ENCODE data around the gene NFIX. TPM values are rescaled to one million over a fixed set of nuclear protein-coding genes. Genes with fewer than 3 reads are reported as not detected.

The NFIX gene
- total RNA-seq, 1 experiment from 2014 or later = 69.7 TPM

GRCh38 chr19:12979974-12980373 lies 15.3 kb upstream of the NFIX start:
- Histone ChIP-seq H3K9me3 (ENCODE audit: low read depth, low read length, poor library complexity, severe bottlenecking) (no peaks in the 10 kb centered on the region), H3K36me3 (ENCODE audit: insufficient read depth, low read length, poor library complexity, severe bottlenecking) (no peaks in the 10 kb centered on the region), H3K27me3 (replicated peaks; ENCODE audit: insufficient read depth, low read depth, low read length, poor library complexity) (no peaks in the 10 kb centered on the region), H3K27ac (ENCODE audit: low read depth, low read length, poor library complexity, severe bottlenecking) (no peak overlapping the region), H3K4me3 (ENCODE audit: low read depth, low read length, poor library complexity, severe bottlenecking) (no peak overlapping the region), H3K4me1 (ENCODE audit: insufficient read depth, low read length, poor library complexity, severe bottlenecking) (peaks cover 6% of the 10 kb centered on the region)
- no TSS peak for BruUV-seq (replicated peaks)
- POLR2A ChIA-PET (ENCODE audit: low non-redundant PET) = interaction anchor here (0.6 kb wide), 1 partner anchor 43 kb away, joined by 3 read pairs; no protein-coding TSS in a partner anchor
- CTCF ChIA-PET = interaction anchor here (0.7 kb wide), 1 partner anchor 125 kb away, joined by 4 read pairs; no protein-coding TSS in a partner anchor
- intact Hi-C loops (cut with micrococcal nuclease; ENCODE audit: unreplicated experiment) = loop anchor here (5.0 to 10.0 kb wide), 3 partner anchors 282 to 615 kb away; no protein-coding TSS in a partner anchor
- TF ChIP-seq EZH2 (IDR thresholded peaks at IDR 0.05; ENCODE audit: borderline replicate concordance, low read depth, low read length, poor library complexity, severe bottlenecking) = no peak
- TF ChIP-seq CTCF (conservative IDR thresholded peaks at IDR 0.05; ENCODE audit: low read depth, low read length) = no peak
- DNase-seq (ENCODE audit: low spot score) = no peak

DNA sequence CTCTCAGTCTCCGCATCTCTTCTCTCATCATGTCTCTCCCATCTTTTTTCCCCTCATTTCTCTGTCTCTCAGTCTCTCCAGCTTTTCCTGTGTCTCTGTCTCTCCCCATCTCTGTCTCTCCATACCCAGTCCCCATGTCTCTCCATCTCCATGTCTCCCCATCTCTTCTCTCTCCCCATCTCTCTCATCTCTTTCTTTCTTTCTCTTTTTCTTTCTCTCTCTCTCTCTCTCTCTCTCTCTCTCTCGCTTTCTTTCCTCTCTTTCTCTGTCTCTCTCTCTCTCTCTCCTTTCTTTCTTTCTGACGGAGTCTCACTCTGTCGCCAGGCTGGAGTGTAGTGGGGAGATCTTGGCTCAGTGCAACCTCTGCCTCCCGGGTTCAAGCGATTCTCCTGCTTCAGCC lies 12.6 kb upstream of the NFIX start:
- intact Hi-C loops (cut with micrococcal nuclease; ENCODE audit: unreplicated experiment) = loop anchor here (1.0 kb wide), 2 partner anchors 79 to 111 kb away; no protein-coding TSS in a partner anchor
- BruUV-seq (replicated peaks) = no TSS peak
- no peaks in the 10 kb centered on the region for H3K36me3 ChIP-seq (ENCODE audit: insufficient read depth, low read length, poor library complexity, severe bottlenecking)
- H3K4me1 ChIP-seq (ENCODE audit: insufficient read depth, low read length, poor library complexity, severe bottlenecking) = peaks cover 6% of the 10 kb centered on the region
- TF ChIP-seq CTCF (conservative IDR thresholded peaks at IDR 0.05; ENCODE audit: low read depth, low read length) (no peak), EZH2 (IDR thresholded peaks at IDR 0.05; ENCODE audit: borderline replicate concordance, low read depth, low read length, poor library complexity, severe bottlenecking) (no peak)
- H3K27me3 ChIP-seq (replicated peaks; ENCODE audit: insufficient read depth, low read depth, low read length, poor library complexity) = no peaks in the 10 kb centered on the region
- H3K4me3 ChIP-seq (ENCODE audit: low read depth, low read length, poor library complexity, severe bottlenecking) = no peak overlapping the region
- CTCF ChIA-PET = interaction anchor here (1.5 kb wide), 1 partner anchor 111 kb away, joined by 7 read pairs; no protein-coding TSS in a partner anchor
- no peak overlapping the region for H3K27ac ChIP-seq (ENCODE audit: low read depth, low read length, poor library complexity, severe bottlenecking)
- no peak for DNase-seq (ENCODE audit: low spot score)
- POLR2A ChIA-PET (ENCODE audit: low non-redundant PET) = no interaction called here
- H3K9me3 ChIP-seq (ENCODE audit: low read depth, low read length, poor library complexity, severe bottlenecking) = no peaks in the 10 kb centered on the region

GRCh38 chr19:12983091-12983490 lies 12.2 kb upstream of the NFIX start:
- Histone ChIP-seq H3K4me3 (ENCODE audit: low read depth, low read length, poor library complexity, severe bottlenecking) (peak overlapping the region; percentile 48), H3K27ac (ENCODE audit: low read depth, low read length, poor library complexity, severe bottlenecking) (no peak overlapping the region), H3K36me3 (ENCODE audit: insufficient read depth, low read length, poor library complexity, severe bottlenecking) (no peaks in the 10 kb centered on the region), H3K4me1 (ENCODE audit: insufficient read depth, low read length, poor library complexity, severe bottlenecking) (peaks cover 6% of the 10 kb centered on the region), H3K9me3 (ENCODE audit: low read depth, low read length, poor library complexity, severe bottlenecking) (no peaks in the 10 kb centered on the region), H3K27me3 (replicated peaks; ENCODE audit: insufficient read depth, low read depth, low read length, poor library complexity) (no peaks in the 10 kb centered on the region)
- intact Hi-C loops (cut with micrococcal nuclease; ENCODE audit: unreplicated experiment) = loop anchor here (1.0 kb wide), 2 partner anchors 78 to 110 kb away; no protein-coding TSS in a partner anchor
- TF ChIP-seq CTCF (conservative IDR thresholded peaks at IDR 0.05; ENCODE audit: low read depth, low read length) (no peak), EZH2 (IDR thresholded peaks at IDR 0.05; ENCODE audit: borderline replicate concordance, low read depth, low read length, poor library complexity, severe bottlenecking) (no peak)
- no TSS peak for BruUV-seq (replicated peaks)
- ChIA-PET CTCF (interaction anchor here (1.0 to 2.1 kb wide), 3 partner anchors 30 to 111 kb away, joined by 4 to 14 read pairs (median 7); no protein-coding TSS in a partner anchor), POLR2A (ENCODE audit: low non-redundant PET) (no interaction called here)
- no peak for DNase-seq (ENCODE audit: low spot score)

All from A673 (cell line).